HG03025 (cell line): ENCODE measurements around the gene CDK14.

Experiments used
- ATAC-seq: cut with Tn5 transposase; IDR thresholded peaks from one replicate; pipeline ENCODE4 v1.9.1; 2021; ENCODE audit warnings: mild to moderate bottlenecking, moderate library complexity; ENCODE audit not compliant: unreplicated experiment, low FRiP score

CDK14 gene

DNA sequence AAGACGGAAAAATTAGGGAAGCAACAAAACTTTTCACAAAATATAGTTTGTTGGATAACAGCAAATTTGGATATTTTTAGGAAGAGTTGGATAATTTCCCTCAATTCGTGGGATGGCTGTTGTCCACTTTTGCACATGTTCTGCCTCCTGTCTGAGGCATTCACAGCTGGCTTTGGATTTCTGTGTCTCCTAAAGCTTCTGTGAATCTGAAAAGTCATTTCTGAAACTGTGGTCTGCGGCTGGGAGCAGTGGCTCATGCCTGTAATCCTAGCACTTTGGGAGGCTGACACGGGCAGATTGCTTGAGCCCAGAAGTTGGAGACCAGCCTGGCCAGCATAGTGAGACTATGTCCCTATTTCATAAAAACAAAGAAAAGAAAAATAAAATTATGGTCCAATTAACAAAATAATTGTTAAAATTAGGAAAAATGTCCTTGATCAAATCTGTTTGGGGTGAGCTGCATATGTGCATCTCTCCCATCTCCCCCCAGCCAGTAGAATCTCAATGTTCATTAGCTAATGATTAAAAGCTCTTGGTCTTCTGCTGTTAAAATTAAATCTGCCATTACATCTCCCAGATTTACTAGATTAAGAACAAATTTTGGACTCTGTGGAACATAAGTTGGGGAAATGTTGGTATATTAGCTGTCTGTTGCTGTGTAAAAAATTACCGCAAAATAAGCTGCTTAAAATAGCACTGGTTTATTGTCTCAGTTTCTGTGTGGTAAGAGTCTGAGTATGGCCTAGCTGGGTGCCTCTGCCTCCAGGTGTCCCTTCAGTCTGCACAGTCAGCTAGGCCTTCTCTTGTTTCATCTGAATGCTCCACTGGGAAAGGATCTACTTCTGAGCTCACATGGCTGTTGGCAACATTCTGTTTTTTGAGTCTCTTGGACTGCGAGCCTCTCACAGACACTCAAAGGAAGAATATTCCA is 336.1 kb downstream of the CDK14 start:
- peak; percentile 99 for ATAC-seq

DNA sequence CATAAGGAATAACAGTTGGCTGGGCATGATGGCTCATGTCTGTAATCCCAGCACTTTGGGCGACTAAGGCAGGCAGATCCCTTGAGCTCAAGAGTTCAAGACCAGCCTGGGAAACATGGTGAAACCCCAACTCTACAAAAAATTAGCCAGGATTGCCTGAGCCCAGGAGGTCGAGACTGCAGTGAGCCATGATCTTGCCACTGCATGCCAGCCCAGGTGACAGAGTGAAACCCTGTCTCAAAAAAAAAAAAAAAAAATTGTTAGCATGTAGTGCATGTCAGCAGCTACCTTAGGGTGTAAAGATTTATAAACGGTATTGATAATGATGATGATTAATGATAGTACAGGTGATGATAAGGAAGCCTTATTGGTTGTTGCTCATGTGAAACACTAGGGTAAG is 336.9 kb downstream of the CDK14 start:
- no peak for ATAC-seq

DNA sequence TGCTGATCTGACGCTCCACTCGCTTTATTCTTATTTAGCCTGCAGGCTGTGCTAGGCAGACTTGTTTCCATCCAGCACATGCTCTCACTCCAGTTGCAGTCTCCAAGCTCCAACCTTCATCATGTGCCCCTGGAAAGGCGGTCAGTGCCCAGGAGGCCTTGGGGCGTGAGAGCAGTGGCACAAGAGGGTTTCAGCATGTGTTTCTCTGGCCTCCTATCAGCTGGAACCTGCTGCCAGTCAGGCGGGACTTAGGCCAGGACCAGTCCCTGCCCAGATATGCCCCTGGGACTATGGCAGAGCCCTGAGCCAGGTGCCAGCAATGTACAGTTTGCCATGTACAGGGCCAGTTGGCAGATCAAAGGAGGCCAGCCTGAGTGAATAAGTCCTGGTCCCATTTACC is 337.9 kb downstream of the CDK14 start:
- no peak for ATAC-seq

DNA sequence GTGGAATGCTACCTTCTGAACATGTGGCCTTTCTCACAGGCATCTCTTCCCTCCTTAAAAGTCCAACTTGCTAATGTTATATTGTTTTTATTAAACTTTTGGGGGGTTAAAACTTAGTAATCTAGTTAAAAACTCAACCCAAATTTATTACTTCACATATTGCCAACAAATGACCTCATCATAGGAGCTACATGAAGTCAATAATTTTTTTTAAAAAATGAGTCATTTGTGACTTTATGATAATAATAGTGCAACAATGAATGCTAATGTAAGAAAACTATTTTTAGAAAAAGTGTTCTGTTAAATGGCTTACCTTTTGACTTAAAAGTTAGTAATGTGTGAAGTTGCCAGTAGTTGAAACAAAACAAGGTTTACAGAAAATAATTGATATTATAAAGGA is 342.2 kb downstream of the CDK14 start:
- ATAC-seq: no peak

DNA sequence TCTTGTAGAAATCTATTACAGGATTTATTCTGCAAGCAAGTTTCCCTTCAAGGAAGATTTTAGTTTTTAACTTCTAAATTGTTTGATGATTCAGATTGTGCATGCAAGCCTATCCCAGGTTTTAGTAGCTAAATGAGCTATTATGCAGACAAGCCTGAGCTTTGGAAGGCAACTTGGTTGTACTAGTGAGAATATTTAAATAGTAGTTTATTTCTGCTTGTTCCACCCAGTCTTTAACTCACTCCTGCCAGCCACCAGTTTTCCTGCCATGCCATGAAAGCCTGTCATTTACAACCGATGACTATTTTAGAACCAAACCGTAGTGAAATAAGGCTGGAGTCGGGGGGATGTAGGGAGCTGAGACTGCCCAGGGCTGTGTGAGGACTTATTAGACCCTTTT is 343.5 kb downstream of the CDK14 start:
- no peak for ATAC-seq

DNA sequence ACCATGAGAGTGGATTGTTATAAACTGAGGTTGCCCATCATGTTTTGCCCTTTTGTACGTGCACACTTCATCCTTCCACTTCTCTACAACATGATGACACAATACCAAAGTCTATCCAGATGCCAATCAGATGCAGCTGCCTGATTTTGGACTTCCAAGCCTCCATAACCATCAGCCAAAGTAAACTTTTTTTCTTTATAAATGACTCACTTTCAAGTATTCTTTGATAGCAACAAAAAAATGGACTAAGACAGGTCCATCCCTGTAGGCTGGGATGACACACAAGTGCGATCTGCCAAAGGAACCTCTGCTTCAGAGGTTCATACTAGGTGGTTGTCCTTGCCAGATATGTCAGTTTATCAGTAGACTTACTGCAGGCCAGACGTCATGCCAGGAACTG is 347.9 kb downstream of the CDK14 start:
- ATAC-seq: no peak

DNA sequence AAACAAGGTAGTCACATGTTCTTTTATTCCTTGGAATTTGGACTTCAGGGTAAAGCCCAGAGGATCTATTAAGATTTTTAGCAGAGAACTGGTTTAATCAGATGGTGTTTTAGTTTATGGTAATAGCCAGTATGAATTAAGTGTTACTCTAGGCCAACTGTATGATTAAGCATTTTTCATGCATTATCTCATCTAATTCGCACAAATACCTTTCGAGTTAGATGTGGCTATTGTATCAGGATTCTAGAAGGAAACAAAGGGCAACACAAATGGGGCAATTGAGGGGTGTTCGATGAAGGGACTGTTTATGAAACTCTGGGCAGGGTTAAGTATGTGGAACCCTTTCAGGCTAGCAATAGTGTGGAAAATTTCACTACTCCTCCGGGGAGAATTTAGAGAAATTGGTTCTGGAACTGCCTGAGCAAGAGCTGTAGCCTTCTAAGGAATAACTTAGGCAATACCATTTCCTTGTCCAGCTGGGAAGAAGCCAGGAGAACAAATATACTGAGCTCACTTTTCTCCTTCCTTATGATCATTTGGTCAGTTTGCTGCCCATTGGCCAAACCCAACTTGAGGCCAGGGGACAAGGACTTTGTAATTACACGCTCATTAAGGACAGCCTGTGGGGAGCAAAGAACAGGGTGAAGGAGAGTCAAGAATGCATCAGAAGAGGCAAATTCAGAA is 349.1 kb downstream of the CDK14 start:
- ATAC-seq: no peak

DNA sequence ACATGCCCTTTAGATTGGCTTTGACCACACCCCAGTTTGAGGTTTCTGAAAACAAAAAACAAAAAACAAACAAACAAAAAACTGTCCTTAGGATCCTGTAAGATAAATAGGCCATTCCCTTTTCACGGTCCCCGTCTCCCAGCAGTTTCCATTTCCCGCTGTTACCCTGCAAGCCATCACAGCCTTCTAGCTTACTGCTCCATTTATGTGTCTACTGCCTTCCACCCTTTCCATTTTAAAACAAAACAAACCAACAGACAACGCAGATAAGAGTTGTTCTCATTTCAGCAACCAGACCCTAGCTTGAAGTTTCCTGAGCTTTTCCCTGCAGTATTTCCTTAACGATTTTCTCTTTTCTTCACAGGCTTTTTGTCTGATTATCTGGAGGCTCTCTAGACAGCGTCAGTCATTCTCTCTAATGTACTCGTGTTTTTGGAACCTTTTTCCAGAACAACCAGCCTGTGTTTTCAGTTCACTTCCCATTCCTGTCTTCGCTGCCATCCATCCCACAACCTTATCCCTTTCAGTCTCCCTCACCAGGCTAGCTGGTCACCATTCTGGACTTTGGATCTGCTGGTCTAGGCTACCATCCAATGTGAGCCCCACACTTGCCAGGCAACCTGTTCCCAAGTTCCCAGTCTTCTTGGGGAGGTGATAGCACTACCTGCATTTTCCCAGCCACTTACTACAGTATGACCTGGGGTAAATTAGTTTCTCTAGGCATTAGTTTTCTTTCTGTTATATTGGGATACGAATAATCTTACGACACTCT is 350.8 kb downstream of the CDK14 start:
- ATAC-seq: no peak

DNA sequence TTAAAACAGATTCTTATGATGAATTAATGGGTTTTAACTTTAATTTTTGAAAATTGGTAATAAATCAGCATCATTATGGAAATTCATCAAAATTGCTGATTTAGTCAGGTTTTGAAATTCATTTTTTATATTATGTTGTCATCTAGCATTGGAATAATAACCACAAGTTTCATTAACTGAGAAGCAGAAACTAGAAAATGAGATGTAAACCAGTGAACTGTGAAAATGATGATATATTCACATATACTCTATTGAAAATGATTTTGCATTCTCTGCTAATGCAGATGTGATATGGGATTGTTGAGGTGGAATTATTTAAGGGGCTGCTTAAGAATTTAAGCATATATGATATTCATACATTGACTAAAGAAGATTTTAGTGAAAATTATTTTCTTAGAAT is 352.0 kb downstream of the CDK14 start:
- no peak for ATAC-seq

DNA sequence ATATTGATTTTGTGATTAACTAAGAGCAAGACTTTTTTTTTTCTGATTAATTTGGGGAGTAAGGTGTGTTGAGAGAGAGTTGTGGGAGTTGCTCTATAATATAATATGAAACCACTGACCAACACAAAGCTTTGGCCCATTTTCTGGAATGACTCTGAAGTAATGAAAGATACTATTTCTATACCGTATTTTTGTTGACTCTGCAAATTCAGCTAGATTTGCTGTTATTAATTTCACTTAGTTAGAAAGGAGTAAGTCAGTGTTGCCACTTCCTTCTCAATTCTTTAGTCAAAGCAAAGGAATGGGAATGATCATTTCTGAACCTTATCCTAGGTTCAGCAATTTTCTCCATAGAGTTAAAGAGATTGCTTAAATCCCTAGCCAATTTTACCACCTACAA is 355.1 kb downstream of the CDK14 start:
- no peak for ATAC-seq

DNA sequence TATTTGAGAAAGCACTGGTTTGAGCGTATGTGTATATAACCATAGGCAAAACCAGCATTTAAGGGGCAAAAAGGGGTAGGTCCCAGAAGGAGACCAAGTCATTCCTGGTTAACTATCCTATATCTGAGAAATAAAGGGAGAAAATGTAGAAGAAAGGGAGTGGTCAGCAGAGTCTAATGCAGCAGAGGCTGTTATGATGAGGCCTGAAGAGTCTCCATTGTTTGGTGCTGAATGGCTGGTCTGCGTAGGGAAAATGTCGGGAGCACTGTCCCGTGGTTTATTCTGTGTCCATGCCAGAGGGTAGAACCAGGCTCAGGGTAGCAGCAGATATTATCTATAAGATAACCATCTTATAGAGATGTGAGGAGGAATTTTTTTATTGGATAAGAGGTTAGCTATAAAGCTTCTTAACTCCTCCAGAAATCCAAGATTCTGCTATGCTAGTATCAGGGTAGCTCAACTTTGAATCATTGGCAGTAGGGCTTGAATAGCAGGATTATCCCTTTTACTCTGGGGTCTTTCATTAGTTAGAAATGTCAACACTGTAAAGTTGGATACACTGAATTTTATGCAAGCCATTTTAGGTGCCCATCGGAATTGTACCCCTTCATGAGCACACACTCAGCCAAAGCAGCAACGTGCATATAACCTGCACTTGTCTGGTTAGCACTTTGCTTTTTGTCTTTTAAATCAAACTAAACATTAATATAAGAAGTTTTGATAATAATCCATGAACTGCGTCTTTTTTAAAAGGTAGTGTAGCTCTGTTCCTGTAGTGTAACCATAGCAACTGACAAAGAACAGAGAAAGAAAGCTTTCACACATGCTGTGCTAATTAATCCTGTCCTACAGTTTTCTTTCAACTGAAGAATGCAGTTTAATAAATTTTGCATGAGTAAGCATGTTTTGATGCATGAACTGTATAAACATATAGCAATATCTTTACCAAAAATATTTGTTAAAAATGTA is 356.1 kb downstream of the CDK14 start:
- ATAC-seq: no peak

DNA sequence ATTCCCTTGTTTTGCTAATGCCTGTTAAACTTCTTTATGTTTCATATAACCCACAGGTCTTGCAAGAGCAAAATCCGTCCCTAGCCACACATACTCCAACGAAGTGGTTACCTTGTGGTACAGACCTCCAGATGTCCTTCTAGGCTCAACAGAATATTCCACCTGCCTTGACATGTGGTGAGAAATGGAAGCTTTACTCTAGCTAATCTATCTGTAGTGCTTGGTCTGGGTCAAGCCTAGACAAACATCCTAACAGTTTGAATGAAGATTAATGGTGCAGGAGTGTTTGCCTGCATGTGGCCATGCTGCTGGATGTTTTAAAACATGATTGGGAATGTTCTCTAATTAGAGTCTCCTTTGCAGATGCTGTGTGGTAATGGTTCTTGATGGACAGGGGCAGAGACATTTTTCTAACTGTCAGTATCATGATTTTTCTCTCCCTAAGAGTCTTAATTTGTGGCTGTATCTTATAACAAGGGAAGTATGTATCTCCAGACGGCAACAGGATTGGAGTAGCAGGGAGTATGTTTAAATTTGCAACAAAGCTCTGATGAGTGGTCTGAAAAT is 359.6 kb downstream of the CDK14 start:
- no peak for ATAC-seq

DNA sequence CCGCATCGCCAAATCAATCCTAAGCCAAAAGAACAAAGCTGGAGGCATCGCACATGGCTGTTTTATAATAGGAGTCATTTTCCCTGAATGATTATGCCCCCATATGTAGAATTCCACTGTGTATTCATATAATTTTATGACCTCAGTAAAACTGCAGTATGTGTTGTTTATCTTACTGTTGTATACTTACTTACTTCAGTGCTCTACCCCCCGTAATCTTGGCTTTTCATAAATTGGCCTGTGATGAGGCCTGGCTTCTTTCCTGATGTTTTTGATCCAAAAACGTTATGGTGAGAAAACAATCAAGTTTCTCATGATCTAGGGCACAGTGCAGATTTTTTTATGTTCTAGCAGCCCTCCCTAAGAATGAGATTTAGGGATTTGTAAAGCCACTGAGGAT is 361.8 kb downstream of the CDK14 start:
- ATAC-seq: no peak

DNA sequence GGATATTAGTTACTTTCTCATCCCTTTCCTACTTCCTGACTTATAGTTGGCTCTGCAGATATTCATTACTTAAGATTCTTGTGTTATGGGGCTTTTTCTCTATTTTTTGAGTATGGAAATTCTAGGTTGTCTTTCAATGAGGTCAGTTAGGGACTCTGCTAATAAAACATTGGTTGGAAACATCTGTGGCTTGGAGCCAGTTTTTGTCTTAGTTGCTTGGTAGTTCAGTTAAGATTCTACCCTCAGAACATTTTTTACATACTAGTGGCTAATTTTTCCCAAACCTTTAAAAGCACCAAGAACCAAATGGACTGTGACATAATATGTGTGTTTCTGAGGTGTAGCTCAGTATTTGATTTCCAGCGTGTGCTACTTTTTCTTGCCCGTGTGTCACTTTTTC is 362.5 kb downstream of the CDK14 start:
- ATAC-seq: no peak

DNA sequence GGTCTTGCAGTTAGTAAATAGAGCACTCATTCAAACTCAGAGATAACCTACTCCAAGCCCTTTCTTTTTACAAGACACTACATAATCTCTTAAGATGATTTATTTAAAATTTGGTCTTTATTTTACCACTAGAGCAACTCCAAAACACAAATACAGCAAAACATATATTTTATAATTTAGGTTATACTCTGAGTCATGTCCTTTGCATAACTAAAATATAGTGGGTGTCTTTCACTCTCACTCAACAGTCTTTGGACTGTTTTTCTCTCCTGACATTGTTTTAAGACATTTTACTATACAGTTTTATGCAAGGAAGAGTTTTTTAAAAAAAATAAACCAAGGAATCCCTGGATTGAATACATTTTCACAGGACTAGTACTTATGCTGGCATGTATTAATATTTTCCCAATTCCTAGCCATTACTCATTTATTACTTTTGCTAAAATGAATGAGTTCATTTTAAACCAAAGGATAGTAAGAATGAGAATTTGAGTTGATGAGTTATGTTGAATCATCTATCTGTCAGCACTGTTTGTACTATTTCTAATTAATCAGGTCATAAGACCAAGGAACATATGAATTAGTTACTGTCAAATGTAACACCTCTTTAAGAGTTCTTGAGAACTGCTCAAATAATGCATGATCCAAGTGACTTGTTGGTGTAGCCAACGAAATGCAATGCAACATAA is 365.1 kb downstream of the CDK14 start:
- ATAC-seq: no peak

DNA sequence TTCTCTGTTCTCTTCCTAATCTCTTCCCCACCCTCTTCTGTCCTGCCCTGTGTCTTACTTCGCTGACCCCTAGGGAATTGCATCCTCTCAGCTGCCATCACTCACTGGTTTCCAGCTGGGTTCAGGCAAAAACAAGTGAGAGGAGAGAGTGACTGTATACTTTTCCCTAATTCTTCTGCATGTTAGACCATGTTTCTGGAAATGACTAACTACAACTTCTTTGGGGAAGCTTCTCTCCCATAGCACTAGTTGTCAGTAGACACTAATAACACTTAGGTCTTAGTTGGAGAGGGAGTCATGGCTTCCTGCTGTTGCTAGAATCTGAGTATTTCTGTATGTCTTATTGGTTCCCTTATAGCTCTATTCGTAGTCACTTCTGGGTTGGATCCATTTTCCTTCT is 369.1 kb downstream of the CDK14 start:
- ATAC-seq: no peak

DNA sequence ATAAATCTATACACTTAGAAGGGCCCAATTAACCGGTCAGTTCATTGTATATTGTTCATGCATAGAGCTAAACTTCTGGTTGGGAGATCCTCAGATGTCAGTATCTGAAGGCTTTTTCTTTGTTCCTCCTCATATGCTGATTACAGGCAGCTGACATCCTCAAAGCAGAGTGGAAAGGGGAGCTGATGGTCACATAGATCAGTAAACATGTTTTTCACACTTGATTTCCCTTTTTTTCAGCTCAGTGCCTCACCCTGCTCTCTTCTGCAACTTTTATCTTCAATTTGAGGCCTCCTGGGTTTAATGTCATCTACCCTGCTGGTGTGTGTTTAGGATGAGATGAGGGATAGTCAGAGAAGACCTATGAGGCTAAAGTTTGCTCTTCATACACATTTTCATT is 370.2 kb downstream of the CDK14 start:
- no peak for ATAC-seq

DNA sequence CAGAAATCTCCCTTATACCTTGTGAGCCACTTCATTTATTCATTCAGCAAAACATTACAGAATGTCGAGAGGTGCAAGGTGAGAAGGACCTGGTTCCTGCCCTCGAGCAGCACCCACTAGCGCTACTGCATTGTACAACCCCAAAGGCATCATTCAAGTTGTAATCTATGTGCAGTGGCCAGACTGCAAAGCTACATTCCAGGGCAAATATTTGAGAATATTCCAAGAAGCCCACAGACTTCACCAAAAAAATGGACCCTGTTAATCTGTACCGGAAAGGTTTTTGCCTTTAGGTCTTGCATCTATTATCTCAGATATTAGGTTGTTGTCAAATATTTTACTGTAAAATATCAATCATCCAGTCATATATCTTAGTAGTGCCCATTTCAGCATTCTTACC is 372.8 kb downstream of the CDK14 start:
- no peak for ATAC-seq

DNA sequence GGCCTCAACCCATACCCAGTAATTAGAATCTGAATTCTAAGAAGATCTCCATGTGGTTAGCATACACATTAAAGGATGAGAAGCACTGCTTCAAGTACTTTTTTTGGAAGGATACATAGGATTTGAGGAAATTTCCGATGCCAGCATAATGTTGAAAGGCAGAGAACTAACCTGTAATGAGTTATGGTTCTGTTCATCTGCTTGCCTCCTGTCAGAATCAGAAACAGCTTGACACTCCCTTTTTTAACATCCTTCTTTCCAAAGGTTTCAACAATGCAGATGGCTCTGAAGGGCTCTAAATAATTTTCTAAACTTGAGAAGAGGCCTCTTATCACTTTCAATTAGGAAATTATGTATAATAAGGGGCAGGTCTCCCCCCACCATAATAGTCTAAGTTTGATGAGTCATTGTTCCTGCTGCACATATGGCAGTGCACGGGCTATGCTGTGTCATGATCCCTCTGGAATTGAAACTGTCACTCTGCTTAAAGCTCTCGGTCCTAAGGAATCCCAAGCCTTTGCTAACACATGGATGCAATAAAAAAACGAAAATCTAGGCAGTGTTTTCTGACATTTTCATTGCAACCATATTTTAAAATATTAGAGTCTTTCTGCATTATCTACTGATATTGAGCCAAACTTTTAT is 376.9 kb downstream of the CDK14 start:
- ATAC-seq: no peak
